T-helper 1 cell (primary cell): ENCODE results near the gene SNCA.

Experiments
- DNase-seq, 5 donors: peaks; one replicate each; pipeline ENCODE4 v3.0.0-alpha.2; 2012 to 2020
- total RNA-seq, 4 donors: gene quantifications; one replicate each; lab custom pipeline; 2026; lab: John Stamatoyannopoulos, UW

Gene SNCA
- 0.31 to 0.61 (median 0.45) reads per million in 4 donors for total RNA-seq

DNA sequence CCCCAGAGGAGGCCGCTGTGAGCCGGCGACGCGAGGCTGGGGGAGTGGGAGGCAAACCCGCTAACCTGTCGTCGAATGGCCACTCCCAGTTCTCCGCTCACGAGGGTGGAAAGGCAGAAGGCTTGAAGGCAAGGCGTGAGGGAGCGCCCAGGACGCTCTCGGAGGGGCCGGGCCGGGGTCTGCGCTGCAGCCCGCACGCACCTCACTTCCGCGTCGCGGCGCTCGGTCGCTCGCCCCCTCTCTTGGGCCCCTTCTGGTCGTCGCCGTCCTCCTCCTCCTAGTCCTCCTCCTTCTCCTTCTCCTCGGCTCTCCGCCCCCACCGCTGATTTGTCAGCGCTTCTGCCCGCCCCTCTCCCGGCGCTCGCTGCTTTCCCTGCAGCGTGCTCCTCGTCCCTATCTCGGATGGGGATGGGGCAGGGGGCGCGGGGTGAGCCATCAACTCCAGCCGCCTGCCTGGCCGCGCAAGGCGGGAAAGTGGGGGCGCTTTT lies at the start of gene SNCA:
Gene SNCA (minus strand): TSS at position 265 of the 488 bp plus-strand sequence. CDS start 1,494 bp downstream, outside the sequence.
- peak in 3 of 5 donors; percentile 10 to 15 (median 14) for DNase-seq

DNA sequence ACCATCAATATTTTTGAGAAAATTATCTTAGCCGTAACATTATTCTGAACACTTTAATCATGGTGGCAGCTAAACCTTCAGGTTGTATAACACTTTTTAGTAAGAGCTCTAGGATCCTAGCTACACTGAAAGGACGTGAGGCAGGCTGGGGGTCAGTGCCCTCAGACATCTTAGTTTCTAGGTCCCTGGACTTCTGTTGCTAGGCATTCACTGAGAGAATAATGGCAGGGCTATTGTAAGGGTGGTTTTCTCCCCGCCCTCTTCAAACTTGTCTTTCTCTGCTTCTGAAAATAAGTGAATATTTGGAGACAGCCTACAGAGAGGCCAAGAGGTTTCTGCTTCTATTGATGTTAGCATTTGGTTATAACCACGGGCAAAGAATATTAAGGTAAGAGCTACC lies 42.3 kb upstream of the SNCA start:
- DNase-seq, result no peak

DNA sequence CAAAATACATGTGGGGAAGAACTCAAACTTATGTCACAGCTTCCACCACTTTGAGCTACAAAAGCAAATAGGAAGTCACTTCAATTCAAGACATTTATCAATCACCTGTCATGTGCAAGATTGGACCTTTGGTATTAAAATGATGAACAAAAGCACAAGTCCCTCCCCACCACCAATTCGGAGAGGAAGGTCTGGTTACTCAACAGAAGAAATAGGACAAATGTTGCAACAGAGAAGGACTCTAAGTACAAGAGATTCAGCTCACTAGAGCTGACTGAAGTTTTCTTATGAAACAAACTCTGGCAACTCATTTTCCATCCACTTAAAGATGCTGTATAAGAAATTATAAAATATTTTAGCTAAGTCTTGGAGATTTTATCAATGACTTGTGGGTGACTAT lies 41.6 kb upstream of the SNCA start:
- DNase-seq, result no peak

DNA sequence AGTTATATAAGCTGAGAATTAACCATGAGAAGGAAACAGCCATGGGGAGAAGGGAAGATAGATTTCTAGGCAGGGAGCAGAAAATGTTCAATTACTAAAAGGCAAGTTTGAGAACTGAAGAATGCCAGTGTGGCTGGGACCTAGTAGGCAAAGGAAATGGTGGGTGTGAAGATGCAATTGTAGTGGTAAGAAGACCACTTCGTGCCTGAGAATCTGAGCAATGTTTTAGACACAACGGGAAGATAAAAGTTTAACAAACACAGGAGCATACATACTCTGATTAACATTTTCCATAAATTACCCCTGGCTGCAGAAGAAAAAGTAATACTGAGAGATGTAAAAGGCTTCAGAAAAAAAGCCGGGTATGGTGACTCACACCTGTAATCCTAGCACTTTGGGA lies 39.6 kb upstream of the SNCA start:
- DNase-seq, result no peak

DNA sequence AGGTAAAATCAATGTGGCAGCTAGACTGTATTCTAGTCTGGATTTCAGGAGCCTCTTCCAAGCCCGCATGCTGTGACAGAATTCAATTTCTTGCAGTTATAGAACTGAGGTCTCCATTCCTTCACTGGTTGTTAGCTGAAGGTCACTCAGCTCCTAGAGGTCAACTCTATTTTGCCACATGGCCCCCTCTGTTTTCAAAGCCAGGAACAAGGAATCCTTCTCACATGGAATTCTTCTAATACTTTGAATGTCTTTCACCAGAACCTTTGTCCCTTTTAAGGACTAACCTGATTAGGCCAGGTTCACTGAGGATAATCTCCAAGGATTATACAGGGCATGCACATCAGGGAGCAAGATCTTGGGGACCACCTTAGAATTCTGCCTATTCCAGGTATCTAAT lies 34.2 kb upstream of the SNCA start:
- DNase-seq, result no peak

DNA sequence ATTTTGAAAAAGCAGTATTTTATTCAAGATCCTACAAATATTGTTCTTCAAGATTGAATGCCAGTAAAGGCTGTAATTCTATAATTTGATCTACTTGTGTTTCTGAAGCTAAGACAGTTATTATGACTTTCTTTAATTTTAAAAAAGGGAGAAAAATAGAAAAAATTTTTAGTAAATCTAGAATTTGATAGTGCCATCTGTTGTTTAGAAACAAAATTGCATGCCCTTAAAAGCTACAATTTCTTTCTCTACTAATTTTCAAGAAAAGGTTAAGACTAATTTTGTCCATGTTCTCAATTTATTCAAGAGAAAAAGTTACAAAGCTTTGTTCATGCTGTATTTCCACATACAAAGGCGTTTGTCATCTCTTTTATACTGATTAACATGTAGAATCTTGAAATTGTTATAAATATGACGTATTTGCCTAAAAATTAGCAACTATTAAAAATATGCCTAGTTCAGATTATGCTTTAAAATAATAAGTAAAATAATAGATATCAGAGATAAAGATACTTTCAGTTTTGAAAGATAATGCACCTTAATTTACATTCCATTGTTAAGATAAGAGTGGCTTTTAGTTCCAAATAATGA lies 32.1 kb upstream of the SNCA start:
- DNase-seq, result no peak

DNA sequence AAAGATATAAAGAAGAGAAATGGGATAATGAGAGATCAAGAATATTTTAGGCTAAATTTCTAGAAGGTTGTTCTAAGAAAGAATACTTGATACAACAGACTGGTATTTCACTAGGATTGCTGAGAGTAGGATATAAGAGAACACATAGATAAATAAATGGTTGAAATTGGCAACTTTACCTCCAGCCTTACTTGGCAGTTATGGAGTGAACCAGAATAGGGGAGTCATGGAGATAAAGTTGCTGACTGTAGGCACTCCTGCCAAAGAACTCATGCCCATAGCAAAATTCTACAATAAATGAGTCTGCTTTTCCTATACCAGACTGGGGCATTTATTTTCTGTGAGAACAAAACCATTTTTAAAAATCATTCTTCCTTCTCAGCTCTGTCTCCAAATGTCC lies 31.3 kb upstream of the SNCA start:
- no peak for DNase-seq

DNA sequence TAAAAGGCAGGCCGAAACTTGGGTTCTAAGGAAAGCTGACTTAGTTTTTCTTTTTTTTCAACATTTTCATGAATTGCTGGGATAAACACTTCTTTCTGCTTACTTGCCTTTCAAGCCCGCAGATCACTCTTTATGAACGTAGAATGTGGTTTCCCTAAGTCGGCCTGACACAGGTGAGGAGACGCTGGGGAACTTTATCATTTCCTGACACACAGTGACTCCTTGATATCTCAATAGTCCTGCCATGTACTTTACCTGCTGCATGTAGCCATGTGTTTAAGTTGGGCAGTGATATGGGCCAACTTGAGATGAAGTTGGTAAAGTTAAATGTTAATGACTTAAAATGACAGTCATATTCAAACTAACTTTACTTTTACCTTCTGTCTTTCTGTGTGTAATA lies 26.6 kb upstream of the SNCA start:
- DNase-seq, result no peak

DNA sequence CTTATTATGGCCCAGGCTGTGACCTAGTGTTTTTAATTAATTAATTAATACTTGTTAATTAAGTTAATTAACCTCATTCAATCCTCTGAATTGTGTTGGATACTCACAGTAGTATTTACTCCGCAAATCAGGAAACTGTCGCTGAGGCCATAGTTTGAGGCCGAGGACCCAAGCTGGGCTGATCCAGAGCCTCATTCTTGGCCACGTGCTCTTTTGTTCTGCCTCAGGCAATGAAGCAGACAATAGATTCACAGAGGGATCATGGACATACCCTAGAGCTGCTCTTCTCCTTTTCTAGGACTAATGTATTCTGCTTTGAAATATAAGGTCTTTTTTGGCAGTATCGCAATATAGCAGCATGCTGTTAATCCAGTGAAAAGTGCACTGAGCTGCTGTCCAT lies 24.0 kb upstream of the SNCA start:
- no peak for DNase-seq

DNA sequence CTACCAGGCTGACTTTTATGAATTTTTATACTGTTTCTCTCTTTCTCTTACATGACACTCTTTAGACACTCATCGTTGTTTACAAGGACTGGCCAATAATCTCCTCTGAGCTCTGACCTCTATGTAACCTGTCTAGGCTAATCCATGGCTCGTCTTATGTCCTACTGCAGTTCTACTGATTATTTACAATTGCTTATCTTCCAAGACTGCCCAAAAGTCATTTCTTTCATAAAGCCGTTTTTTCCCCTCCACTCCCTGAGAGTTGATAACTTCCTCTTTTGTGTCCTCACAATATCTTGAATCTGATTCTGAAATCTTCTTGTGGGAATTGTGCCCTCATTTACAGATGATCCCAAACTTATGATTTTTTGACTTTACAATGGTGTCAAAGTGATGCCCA lies 18.3 kb upstream of the SNCA start:
- no peak for DNase-seq

DNA sequence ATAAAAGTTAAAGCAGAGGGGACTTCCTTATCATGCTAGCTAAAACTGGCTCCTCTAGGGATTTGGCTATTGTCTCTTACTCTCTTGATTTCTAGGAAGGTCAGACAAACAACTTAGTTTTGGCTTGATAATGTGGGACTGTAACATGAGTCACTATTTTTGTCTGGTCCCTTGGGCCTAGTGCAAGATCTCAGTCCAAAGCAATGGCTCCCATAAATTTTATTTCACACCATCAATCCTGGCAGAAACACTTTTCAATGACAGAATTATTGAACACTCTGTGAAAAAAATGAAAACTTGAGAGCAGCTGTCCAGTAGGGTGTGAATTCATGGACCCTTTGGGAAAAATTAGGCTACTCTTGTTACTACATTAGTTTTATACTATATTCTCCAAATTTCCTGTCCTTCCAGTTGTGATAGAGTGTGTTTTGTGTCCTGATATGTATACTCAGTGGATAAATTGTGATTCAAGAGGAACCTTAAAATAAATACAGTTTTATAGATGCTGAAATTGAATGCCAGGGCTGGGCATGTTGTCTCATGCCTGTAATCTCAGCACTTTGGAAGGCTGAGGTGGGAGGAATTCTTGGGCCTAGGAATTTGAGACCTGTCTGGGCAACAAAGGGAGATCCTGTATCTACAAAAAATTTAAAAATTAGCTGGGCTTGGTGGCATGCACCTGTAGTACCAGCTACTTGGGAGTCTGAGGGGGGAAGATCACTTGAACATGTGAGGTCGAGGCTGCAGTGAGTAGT lies 10.8 kb upstream of the SNCA start:
- no peak for DNase-seq

DNA sequence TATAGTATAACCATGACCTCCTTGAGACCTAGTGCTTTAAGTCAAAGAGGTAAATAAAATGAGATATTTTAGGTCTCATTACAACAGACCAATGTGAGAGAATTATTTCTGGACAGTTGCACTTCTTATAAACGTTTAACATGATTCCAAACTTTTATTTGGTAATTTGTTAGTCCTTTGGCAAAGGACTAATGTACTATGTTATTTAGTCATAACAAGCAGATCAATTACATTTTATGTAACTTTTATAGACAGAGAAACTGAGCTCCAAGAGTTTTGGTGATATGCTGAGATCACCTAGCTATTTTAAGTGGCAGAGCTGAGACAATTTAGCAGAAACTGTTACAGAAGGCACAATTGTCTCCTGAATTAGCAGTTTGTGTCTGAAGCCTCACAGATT lies 2.6 kb upstream of the SNCA start:
- DNase-seq, result no peak

DNA sequence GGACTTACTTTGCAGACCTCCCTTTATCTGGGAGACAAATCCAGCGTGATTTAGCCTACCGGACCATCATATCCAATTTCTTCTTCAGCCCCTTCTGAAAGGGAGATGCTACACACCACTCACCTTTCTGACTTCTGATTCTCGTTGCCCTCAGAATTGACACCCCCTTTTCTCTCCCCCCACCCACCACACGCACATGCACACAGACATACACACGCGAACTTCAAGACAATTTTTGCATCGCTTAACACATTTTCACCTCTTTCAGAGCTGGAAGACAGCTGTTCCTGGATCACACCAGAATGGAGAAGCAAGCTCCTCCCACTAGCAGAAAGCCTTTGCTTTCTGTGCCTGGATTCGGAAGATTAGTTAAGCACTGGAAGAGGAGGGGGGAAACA lies 1.0 kb upstream of the SNCA start:
- DNase-seq, result no peak

DNA sequence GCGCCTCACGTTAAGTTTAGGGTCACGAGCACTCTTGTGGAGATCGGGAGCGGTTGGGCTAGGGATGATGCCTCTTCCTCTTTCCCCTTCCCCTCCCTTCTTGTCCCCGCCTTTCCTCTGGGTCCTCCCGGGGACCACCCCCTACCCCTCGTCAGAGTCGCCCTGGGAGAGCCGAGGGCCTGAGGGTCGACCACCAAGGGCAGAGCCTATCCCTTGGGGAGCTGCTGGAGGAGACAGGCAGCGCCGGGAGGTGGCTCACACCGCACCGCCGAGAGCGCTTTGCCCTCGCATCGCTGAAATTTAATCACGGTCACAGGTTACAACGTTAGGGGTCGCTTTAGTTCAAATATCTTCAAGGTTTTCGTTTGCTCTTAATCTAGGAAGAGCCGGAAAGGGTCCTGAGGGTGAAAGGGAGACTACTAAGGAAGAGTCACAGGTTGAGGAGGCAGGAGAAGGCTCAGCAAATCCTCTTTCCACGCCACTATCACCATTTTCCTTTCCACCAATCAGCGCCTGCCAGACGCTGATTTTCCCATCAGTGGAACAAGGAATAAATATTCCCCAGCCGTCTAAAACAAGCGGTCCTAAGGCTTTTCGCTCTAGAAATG lies 528 bp upstream of the SNCA start:
- peak in 3 of 5 donors; percentile 4 to 27 (median 6) for DNase-seq

DNA sequence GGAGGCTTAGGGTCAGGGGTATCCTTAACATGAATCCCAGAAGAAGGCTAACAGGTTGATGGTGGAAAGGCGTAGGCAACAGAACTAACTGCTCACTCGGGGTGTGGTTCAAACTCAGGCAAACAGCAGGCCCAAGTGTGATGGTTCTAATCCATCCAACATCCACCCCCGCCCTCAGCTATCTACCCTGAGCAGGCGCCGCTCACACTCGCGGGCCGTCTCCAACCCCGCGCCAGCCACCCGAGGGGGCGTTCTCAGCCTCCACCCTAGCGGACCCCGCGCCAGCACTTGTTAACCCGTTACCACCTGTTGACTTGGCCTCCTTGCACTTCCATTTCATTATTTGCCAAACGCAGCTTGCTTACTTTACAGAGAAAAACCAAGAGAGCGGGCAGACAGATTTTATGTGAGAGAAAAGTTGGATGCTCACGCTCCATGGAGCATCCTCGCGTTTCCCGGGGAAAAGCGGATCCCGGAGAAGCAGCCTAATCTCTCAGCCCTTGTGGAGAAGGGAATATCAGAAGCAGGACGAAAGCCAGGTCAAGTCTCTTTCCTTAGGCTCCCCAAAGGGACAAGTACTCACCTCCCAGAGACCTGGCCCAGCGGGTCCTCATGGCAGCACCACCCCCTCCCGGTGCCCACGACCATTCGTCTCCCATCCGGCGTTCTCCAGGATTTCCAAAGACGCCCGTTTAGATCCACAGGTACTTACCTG lies 773 bp downstream of the SNCA start:
- no peak for DNase-seq

DNA sequence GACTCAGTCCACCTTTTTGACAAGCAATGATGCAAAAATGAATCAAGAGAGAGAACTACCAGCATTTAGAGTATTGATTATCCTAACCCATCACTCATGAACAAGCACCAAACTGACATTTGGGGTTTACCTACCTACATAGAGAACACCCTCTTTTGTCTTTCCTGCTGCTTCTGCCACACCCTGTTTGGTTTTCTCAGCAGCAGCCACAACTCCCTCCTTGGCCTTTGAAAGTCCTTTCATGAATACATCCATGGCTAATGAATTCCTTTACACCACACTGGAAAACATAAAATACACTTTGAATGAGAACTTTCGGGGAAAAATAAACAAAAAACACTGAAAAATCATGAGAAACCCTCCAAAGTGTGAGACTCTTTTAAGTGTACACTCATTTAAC lies 1.5 kb downstream of the SNCA start:
- no peak for DNase-seq

DNA sequence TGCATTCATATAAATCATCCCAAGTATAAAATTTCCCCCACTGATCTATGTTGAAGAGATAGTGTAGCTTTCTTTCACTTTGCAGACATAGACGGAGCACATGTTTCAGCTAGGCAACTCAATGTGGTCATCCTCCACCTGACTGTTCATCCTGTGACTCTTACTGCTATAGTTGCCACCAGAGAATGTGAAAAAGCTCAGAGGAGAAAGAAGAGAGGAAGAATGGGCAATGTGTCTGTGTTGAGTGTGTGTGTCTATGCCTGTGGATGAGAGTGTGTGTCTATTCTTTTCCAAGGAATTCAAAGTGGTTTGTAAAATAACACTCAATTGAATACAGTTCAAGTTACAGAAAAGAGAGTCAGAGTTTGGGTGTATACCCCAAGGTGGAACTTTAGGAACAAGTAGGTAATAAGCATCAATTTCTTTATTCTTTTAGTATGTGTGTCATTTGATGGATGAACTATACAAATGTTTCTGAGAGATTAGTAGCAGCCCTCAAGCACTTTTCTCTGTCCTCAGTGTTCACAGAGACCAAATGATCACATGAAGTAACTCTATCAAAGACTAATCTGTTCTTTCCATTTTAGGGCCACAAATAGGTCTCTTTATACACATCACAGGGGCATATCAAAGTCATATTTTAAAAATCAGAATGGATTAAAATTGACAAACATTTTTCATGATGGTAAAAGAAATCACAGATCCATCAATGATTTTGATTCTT lies 2.3 kb downstream of the SNCA start:
- DNase-seq, result no peak

DNA sequence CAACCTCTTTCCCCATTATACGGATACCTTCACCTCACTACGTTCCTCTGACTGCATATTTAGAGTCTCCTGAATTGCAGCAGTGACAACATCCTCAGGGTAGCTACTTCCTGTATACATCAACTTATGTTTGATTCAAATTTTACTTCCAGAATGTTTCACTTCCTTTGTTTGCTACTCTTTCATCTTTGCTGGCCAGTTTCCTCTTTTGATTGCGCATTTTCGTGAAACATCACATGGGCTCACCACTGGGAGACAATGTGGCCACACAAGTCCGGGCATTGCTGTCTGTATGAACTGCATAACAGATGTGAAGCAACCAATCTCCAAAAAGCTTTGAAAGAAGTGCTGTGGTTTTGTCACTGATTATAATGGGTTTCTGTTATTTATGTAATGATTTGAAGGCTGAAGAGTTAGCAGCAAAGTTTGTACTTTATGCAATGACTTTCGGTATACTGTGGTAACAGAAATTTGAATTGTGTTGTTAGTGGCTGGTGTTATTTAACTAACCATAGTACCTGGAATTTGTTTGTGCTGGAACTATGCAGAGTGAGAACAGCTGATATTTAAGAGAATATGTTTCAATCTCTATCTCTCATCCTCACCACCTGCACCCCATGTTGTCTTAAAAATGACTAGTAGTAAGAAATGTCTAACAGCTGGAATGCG lies 7.4 kb downstream of the SNCA start:
- peak in 3 of 5 donors; percentile 6 to 84 (median 15) for DNase-seq

DNA sequence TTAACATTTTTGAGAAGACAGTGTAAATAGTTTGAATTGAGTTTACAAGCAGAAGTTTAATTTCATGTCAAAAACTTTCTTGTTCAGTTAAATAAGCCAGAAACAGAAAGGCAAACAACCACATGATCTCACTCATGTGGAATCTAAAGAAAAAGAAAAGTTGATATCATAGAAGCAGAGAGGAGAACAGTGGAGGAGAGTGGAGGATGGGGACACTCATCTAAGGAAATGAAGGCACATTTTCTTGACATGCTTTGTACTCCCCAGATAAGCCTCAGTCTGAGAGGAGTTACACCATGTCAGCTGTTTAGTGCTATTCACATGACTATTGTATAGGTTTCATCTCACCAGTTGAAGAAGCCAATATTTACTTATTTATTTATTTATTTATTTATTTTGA lies 13.5 kb downstream of the SNCA start:
- DNase-seq, result no peak

DNA sequence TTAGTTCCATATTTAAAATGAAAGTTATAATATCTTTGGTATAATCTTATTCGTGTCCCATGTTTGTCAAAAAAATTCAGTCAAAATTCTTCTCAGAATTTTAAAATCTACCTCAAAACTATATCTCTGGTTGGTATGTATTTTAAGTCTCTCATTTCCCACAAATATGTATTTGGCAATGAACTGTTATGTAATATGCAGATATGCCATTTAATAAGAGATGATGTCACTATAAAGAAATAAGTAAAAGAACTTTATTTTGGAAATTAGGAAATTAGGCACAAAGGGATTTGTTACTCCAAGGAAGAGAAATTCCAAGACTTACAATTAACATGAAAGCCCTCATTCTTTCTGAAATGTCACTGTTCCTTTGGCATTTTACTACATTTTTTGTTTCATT lies 15.3 kb downstream of the SNCA start:
- no peak for DNase-seq

DNA sequence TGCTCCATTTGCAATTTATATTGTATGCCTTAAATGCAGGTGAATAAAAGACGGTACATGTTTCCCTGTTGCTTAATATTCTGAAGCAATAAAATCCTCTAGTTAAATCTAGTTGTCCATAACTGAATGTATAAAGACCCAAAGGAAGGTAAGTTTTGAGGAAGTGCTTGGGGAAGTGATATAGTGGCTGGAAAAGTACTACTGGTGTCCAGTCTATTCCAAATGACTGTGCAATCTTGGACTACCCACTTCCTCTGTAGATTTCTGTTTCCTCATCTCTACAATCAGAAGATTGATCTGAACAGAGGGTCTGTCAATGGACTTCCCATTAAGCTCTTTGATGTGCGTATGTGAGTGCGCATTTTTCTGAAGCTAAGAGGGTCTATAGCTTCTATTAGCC lies 17.0 kb downstream of the SNCA start:
- DNase-seq, result no peak

DNA sequence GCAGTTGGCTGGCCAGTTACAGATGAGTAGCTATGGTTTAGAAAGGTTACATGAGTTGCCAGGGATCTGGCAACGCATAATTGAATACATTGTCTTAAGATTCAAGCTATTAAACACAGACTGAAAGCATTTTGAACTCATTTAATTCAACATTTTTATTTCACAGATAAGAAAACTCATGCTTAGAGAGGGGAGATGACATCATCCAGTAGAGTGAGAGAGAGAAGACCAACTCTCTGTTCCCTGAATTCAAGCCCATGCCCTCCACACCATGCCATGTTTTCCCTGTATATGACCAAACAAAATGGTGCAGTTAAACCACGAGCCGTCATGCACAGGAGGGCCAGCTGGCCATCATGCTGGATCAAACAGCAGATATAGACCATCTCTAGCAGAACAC lies 22.6 kb downstream of the SNCA start:
- no peak for DNase-seq
